ENCODE results near the gene PSG2. TPM values are rescaled to one million over a fixed set of nuclear protein-coding genes. Genes with fewer than 3 reads are reported as not detected.
"Not testable (repeated sequence)": the region's sequence is repeated elsewhere in the genome, so short reads cannot be mapped to it uniquely, and the experiment has no call there.

Gene PSG2
- total and polyA plus RNA-seq, 8 donors: not detected

DNA sequence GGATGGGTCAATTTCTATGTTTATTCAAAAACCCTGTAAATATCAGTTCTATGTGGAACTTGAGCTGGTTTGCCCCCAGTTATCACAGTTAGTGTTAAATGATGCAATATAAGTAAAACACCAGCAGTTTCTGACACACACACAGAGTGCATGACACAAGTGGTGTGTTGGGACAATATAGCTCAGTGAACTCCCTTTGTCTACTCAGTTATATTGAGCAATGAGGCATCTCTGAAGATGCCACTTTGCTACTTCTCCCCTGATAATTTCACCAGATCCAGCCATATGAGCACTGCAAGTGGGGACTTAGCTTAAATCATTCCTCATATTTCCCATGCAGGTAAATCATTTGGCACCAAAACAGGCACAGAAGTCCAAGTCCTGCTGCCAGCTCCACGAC, 33.0 kb upstream of the PSG2 start:
- H3K4me3 ChIP-seq; H3K27ac ChIP-seq; H3K36me3 ChIP-seq; H3K4me1 ChIP-seq; intact Hi-C loops (cut with DNase I; ENCODE audit: low total_unique reads); DNase-seq; H3K9me3 ChIP-seq; H3K27me3 ChIP-seq: not testable (repeated sequence)
- 27 to 52% (median 39%) methylated on average over 1 of the region's 1 CpG for WGBS, 5 donors

DNA sequence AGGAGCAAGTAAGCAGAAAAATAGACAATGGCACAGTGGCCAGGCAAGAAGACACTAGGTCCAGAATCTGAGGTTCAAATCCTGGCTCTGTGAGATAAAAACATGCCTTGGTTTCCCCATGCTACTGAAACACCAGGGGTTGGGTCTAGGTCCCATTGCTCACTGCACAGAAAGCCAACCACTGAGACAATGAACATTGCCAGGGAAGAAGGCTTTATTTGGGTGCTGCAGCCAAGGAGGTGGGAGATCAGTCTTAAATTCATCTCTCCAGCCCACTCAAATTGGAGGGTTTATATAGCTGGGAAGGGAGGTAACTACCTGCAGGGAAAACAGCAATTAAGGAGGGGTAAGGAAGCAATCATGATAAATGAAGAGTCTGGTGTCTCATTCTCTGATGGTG, 32.6 kb upstream of the PSG2 start:
- DNase-seq; intact Hi-C loops (cut with DNase I; ENCODE audit: low total_unique reads); H3K36me3 ChIP-seq: not testable (repeated sequence)

DNA sequence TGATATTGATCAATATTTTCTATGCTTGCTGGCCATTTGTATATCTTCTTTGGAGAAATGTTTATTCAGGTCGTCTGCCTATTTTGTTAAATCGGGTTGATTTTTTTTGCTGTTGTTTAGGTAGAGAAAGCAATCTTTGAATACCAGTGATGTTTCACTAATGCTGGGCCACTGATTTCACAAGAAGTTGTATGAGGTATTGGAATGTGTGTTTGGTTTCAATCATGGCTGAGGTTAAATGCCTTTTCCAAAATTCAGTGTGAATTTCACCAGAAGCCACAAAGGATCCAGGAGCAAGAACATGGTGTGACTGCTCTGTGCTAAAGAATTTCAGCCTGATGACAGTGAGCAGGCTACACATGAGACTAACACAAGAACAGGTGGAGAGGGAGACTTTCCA, 32.1 kb upstream of the PSG2 start:
- intact Hi-C loops (cut with DNase I; ENCODE audit: low total_unique reads); H3K4me3 ChIP-seq; H3K27me3 ChIP-seq; H3K4me1 ChIP-seq; H3K36me3 ChIP-seq; H3K27ac ChIP-seq; H3K9me3 ChIP-seq; DNase-seq: not testable (repeated sequence)
- WGBS, 5 donors: 69 to 81% (median 75%) methylated on average over 2 of the region's 2 CpGs

More for the DNA sequence above, 32.6 kb upstream of the PSG2 start:
- H3K27ac ChIP-seq, H3K27me3 ChIP-seq, H3K4me1 ChIP-seq, H3K9me3 ChIP-seq, H3K4me3 ChIP-seq: not testable (repeated sequence)

DNA sequence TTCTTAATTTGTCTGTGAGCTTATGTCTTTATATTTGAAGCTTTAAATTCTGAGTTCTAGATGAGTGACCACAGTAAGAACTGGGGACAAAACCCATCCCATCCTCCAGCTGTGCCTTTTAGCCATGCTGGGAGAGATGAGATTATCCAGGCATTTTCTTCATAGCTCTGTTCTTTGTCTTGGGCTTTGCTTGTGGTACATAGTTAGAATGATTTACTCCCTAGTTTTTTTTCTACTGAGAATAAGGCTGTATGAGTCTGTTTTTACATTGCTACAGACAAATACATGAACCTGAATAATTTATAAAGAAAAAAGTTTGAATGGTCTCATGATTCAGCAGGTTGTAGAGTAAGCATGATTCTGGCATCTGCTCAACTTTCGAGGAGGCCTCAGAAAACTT, 24.9 kb upstream of the PSG2 start:
- DNase-seq; H3K27me3 ChIP-seq; H3K4me1 ChIP-seq; H3K27ac ChIP-seq; intact Hi-C loops (cut with DNase I; ENCODE audit: low total_unique reads); H3K36me3 ChIP-seq; H3K4me3 ChIP-seq: not testable (repeated sequence)
- peaks cover 0 to 29% (median 14%) of the 10 kb centered on the region in 4 donors for H3K9me3 ChIP-seq
- WGBS, 5 donors: 82 to 88% (median 83%) methylated on average over 1 of the region's 1 CpG

DNA sequence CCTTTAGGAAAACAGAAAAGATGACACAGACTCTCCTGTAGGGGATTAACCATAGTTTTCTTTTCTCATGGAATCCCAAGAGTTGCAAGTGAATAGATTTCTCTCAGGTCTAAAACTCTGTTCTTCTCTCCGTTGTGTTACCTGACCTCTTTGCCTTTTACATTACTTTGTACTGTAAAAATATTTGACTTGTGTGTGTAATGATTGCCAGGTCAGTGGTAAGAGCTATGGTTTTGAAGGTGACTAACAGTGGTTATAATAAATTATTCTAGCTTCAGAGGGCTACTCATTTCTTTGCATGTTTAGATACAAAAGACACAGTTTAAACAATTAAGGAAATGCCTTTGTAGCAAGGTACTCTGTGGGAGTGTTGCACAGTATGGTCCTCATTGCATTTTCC, 23.0 kb upstream of the PSG2 start:
- 54 to 86% (median 64%) methylated on average over 1 of the region's 1 CpG for WGBS, 5 donors
- intact Hi-C loops (cut with DNase I; ENCODE audit: low total_unique reads): no loop called here
- Histone ChIP-seq H3K4me3 (no peak overlapping the region), H3K4me1 (no peaks in the 10 kb centered on the region), H3K27ac (no peak overlapping the region), H3K27me3 (no peaks in the 10 kb centered on the region), H3K9me3 (peaks cover 0 to 29% (median 18%) of the 10 kb centered on the region in 4 donors), H3K36me3 (no peaks in the 10 kb centered on the region)
- TF ChIP-seq POLR2A (IDR thresholded peaks at IDR 0.05) (no peak), POLR2AphosphoS5 (IDR thresholded peaks at IDR 0.05) (no peak), EP300 (IDR thresholded peaks at IDR 0.05) (no peak)
- TF ChIP-seq, protein P1, sequence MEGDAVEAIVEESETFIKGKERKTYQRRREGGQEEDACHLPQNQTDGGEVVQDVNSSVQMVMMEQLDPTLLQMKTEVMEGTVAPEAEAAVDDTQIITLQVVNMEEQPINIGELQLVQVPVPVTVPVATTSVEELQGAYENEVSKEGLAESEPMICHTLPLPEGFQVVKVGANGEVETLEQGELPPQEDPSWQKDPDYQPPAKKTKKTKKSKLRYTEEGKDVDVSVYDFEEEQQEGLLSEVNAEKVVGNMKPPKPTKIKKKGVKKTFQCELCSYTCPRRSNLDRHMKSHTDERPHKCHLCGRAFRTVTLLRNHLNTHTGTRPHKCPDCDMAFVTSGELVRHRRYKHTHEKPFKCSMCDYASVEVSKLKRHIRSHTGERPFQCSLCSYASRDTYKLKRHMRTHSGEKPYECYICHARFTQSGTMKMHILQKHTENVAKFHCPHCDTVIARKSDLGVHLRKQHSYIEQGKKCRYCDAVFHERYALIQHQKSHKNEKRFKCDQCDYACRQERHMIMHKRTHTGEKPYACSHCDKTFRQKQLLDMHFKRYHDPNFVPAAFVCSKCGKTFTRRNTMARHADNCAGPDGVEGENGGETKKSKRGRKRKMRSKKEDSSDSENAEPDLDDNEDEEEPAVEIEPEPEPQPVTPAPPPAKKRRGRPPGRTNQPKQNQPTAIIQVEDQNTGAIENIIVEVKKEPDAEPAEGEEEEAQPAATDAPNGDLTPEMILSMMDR (IDR thresholded peaks at IDR 0.05): no peak
- no peak for DNase-seq

DNA sequence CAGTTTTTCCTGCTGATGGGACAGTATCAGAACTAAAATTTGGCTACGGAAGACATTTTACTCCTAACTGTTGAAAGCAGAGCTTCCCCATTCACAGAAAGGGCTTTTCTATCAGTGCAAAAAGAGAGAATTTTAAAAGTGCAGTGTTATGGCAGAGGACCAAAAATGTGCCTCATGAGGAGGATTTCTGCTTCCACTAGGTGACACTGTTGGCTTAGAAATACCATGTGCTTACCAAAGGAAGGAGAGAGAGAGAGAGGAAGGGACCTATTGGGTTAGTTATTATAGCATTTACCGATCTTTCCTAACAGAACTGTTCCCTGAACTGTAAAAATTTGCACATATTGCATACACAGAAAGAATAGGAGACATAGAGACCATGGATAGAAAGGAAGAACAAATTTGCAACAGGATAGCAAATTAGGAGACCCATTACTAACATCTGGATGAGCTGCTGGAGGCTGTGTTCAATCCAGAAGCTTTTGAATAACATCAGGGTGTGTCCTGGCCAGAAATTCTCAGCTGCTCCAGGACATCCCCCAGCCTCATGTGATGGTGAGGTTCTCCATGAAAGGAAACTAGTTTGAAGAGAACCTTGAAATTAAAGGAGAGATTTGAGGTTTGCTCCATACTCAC, 21.8 kb upstream of the PSG2 start:
- H3K4me3 ChIP-seq; H3K27me3 ChIP-seq; intact Hi-C loops (cut with DNase I; ENCODE audit: low total_unique reads); H3K36me3 ChIP-seq; H3K4me1 ChIP-seq; H3K27ac ChIP-seq: not testable (repeated sequence)
- peak in 1 of 2 donors; percentile 3 for DNase-seq
- 69 to 76% (median 73%) methylated on average over 2 of the region's 2 CpGs for WGBS, 5 donors
- H3K9me3 ChIP-seq: peaks cover 0 to 29% (median 18%) of the 10 kb centered on the region in 4 donors

DNA sequence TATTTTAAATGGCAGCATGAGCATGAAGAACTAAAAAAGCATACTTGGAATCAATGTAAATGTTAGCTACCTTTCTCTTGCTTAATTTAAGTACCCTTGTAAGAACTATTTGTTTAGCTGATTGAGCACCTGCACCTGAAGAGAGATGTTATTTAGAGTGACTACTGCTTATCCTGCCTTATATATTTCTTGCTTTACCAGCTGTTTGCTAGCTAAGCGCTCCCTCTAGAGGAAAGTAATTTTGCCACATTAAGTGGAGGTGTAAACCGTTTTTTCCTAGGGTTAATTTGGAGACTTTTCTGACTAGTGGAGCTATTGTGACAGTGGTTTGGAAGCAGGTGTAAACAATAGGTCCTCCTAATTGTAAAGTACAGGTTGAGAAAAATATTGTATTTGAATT, 19.4 kb upstream of the PSG2 start:
- Histone ChIP-seq H3K4me3 (no peak overlapping the region), H3K27me3 (no peaks in the 10 kb centered on the region), H3K36me3 (no peaks in the 10 kb centered on the region), H3K9me3 (peaks cover 0 to 29% (median 18%) of the 10 kb centered on the region in 4 donors), H3K27ac (no peak overlapping the region), H3K4me1 (no peaks in the 10 kb centered on the region)
- DNase-seq: no peak
- TF ChIP-seq POLR2A (IDR thresholded peaks at IDR 0.05) (no peak), EP300 (IDR thresholded peaks at IDR 0.05) (no peak), POLR2AphosphoS5 (IDR thresholded peaks at IDR 0.05) (no peak)
- TF ChIP-seq, protein P1 (IDR thresholded peaks at IDR 0.05): no peak
- 73 to 84% (median 82%) methylated on average over 2 of the region's 2 CpGs for WGBS, 5 donors
- intact Hi-C loops (cut with DNase I; ENCODE audit: low total_unique reads): no loop called here

DNA sequence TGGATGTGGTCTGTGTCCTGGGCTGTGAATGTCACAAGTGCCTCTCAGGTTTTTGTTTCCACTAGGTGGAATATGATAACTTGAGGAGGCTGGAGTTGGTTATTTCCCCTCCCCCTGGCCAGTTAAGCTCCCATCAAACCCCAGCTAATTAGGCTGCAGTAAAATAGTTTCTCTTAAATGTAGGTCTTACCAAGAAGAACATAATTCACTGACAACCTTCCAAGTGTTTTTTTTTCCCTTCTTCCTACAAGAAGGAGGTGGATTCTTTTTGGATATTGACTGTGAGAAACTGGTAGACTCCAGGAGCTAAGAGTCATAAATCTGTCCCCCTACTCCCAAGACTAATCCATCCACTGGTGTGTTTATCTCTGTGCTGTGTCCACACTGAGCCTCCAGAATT, 15.9 kb upstream of the PSG2 start:
- H3K27ac ChIP-seq; H3K36me3 ChIP-seq; DNase-seq; intact Hi-C loops (cut with DNase I; ENCODE audit: low total_unique reads); H3K4me3 ChIP-seq; H3K27me3 ChIP-seq; H3K4me1 ChIP-seq: not testable (repeated sequence)
- peaks cover 0 to 16% (median 4%) of the 10 kb centered on the region in 4 donors for H3K9me3 ChIP-seq

Measured in stomach (tissue), 9 donors.